Measurements from ENCODE around the gene CLRN1. TPM values are rescaled to one million over a fixed set of nuclear protein-coding genes. Genes with fewer than 3 reads are reported as not detected.

CLRN1 gene
- total RNA-seq, 1 experiment from 2014 or later, result not detected

- TF ChIP-seq FOXP4 (CRISPR knock-in tag; IDR thresholded peaks at IDR 0.05) (no peak), PREB (CRISPR knock-in tag; IDR thresholded peaks at IDR 0.05; ENCODE audit: borderline replicate concordance) (no peak), SOX15 (CRISPR knock-in tag; IDR thresholded peaks at IDR 0.05) (no peak), STAT6 (CRISPR knock-in tag; conservative IDR thresholded peaks at IDR 0.05; ENCODE audit: low read depth) (no peak), ELF4 (CRISPR knock-in tag; IDR thresholded peaks at IDR 0.05; ENCODE audit: low read depth) (no peak), ARID4B (CRISPR knock-in tag; IDR thresholded peaks at IDR 0.05; ENCODE audit: borderline replicate concordance) (no peak), OVOL2 (CRISPR knock-in tag; IDR thresholded peaks at IDR 0.05; ENCODE audit: borderline replicate concordance) (no peak), CBFB (CRISPR knock-in tag; IDR thresholded peaks at IDR 0.05; ENCODE audit: low read depth) (no peak), TCF7 (CRISPR knock-in tag; IDR thresholded peaks at IDR 0.05; ENCODE audit: low read depth) (no peak), CTCF (IDR thresholded peaks at IDR 0.05) (no peak)
Measured at GRCh38 chr3:150890831-150891230, 81.7 kb downstream of the CLRN1 start (continued).

- ChIA-PET CTCF (no interaction called here), POLR2A (no interaction called here)
- no peak for TF ChIP-seq ZNF232 (CRISPR knock-in tag; IDR thresholded peaks at IDR 0.05)
- no peak for TF ChIP-seq USF2 (CRISPR knock-in tag; IDR thresholded peaks at IDR 0.05)
- no peak for TF ChIP-seq ARID4B (CRISPR knock-in tag; IDR thresholded peaks at IDR 0.05; ENCODE audit: borderline replicate concordance)
- no peak for TF ChIP-seq GRHL2 (CRISPR knock-in tag; IDR thresholded peaks at IDR 0.05; ENCODE audit: insufficient replicate concordance, severe bottlenecking)
- TF ChIP-seq MXD4 (CRISPR knock-in tag; IDR thresholded peaks at IDR 0.05; ENCODE audit: borderline replicate concordance), result no peak
- no peak for TF ChIP-seq SMAD3 (CRISPR knock-in tag; IDR thresholded peaks at IDR 0.05; ENCODE audit: borderline replicate concordance)
- TF ChIP-seq NR3C1 (CRISPR knock-in tag; conservative IDR thresholded peaks at IDR 0.05; ENCODE audit: low read depth), result no peak
- TF ChIP-seq MLX (CRISPR knock-in tag; IDR thresholded peaks at IDR 0.05), result no peak
Measured at GRCh38 chr3:150890295-150890694, 82.2 kb downstream of the CLRN1 start.

More at GRCh38 chr3:150890295-150890694, 82.2 kb downstream of the CLRN1 start:
- peaks cover 2% of the 10 kb centered on the region for H3K36me3 Mint-ChIP-seq
- DNase-seq (ENCODE audit: low spot score), result no peak
- ATAC-seq, result no peak
- H3K4me1 Mint-ChIP-seq, result no peaks in the 10 kb centered on the region
- H3K27ac Mint-ChIP-seq, result no peak overlapping the region
- no peak overlapping the region for H3K4me3 Mint-ChIP-seq
- H3K9me3 Mint-ChIP-seq, result peaks cover 21% of the 10 kb centered on the region
- no peaks in the 10 kb centered on the region for H3K27me3 Mint-ChIP-seq (ENCODE audit: low read depth)

Measured in WTC11 (cell line).